NCI-H1436 (cell line): ENCODE results near the gene TUBA1C.
"Not testable (repeated sequence)": the region's sequence is repeated elsewhere in the genome, so short reads cannot be mapped to it uniquely, and the experiment has no call there.

Source experiments
- DNase-seq: peaks from one replicate; lab custom pipeline; 2025; lab: John Stamatoyannopoulos, UW

The TUBA1C gene

GRCh38 chr12:49255857-49256637 is 8.8 kb upstream of the TUBA1C start:
- no peak for DNase-seq

- not testable (repeated sequence) for DNase-seq
Observed at GRCh38 chr12:49257508-49258184, 7.2 kb upstream of the TUBA1C start.

DNA sequence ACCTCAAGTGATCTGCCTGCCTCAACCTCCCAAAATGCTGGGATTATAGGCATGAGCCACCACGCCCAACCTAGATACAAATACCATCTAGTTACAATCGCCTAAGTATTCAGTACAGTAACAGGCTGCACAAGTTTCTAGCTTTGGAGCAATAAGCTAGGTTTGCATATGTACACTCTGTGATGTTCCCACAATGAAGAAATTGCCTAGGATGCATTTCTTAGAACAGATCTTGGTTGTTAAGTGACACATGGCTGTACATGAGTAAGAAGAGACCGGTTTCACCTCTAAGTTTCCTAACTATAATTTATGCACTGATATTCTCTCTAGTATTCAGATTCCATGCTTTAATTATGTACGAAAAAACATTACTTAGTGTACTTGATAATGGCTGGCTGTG is 5.4 kb upstream of the TUBA1C start:
- DNase-seq, result no peak

DNA sequence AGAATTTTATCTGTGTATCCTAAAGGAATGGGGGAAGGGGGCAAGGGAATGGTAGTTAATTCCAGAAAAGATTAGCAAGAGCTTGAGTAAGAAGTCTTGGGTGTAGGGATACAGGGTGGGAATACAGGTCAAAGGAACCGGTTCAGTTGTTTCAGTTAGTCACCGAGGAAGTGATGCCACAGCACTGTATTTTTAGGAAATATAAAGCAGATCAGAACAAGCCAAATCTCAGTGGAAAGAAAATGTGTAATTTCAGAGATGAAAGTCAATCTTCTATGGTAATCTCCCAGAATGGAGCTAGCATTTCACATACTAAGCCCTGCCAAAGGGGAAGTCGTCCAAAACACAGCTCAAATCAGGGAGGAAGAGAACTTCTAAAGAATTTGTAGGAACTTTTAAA is 4.7 kb upstream of the TUBA1C start:
- no peak for DNase-seq

GRCh38 chr12:49260571-49261363 is 4.1 kb upstream of the TUBA1C start:
- DNase-seq, result no peak

DNA sequence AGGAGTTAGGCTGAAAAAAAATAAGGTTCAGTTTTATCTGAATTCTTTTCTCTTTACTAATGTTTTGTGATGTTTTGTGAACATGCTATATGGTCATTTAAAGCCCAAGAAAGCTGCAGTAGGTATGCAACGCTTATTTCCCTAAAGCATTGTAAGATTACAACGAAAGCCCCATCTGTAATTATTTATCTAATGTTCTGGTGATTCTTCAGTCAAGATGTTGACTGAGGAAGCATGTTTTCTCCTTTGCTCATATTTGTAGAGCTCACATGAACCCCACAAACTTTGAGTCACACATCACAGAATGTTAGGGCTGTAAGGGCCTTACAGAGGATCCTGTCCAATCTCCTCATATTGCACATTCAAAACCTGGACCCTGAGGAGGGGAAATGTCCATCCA is 3.2 kb upstream of the TUBA1C start:
- no peak for DNase-seq

DNA sequence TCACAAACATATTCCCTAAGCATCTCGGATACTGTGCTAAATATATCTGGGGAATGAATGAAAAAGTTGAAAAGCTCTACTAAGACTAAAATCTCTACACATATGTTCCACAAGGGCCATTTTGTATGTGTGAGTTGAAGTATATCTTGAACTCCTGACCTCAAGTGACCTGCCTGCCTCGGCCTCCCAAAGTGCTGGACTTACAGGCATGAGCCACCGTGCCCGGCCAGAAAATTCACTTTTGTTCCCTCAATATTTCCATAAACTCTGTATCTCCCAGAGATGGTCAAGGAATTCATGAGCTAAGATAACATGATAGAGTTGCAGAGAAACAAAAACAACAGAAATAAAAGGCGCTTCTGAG is 1.5 kb upstream of the TUBA1C start:
- no peak for DNase-seq

GRCh38 chr12:49264466-49264872 is 413 bp upstream of the TUBA1C start:
- peak; percentile 74 for DNase-seq

DNA sequence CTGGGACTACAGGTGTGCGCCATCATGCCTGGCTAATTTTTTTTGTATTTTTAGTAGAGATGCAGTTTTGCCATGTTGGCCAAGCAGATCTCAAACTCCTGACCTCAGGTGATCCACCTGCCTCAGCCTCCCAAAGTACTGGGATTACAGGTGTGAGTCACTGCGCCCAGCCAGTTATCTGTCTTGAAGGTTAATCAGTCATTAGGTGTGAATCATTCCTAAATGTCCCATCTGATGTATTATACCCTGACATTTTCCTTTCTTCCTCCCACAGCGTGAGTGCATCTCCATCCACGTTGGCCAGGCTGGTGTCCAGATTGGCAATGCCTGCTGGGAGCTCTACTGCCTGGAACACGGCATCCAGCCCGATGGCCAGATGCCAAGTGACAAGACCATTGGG is 4.3 kb downstream of the TUBA1C start:
- DNase-seq, result not testable (repeated sequence)

- DNase-seq, result no peak
Observed at GRCh38 chr12:49272790-49273725, 8.2 kb downstream of the TUBA1C start.

GRCh38 chr12:49273726-49274395 is 9.0 kb downstream of the TUBA1C start:
- DNase-seq, result no peak

DNA sequence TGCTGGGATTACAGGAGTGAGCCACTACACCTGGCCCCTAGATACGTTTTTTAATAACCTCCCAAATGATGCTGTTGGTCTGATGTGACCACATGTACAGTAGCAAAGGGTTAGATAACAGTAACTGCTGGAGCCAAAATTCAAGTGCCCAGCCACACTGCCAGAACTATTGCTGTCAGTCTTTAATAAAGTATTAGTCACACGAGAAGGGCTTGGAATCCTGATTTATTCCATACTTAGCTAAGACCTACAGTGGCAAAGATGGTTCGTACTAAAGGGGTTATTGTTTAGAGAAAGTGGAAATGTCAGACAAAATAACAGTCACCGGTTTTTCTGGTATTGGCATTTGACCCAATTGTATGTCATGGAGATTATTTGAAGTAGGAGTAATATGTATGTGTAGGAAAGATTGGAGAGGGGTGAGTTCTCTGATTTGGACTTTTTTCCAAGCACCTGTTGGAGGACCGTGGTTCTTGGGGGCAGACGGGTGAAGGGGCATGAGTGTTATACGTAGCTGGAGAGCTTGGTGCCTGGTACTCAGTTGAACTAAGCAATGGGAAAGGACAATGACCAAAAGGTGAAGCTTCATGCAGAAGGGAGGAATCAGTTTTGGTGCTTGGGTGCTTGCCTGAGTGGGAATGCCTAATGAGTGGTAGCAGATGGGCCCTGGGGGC is 9.7 kb downstream of the TUBA1C start:
- no peak for DNase-seq

DNA sequence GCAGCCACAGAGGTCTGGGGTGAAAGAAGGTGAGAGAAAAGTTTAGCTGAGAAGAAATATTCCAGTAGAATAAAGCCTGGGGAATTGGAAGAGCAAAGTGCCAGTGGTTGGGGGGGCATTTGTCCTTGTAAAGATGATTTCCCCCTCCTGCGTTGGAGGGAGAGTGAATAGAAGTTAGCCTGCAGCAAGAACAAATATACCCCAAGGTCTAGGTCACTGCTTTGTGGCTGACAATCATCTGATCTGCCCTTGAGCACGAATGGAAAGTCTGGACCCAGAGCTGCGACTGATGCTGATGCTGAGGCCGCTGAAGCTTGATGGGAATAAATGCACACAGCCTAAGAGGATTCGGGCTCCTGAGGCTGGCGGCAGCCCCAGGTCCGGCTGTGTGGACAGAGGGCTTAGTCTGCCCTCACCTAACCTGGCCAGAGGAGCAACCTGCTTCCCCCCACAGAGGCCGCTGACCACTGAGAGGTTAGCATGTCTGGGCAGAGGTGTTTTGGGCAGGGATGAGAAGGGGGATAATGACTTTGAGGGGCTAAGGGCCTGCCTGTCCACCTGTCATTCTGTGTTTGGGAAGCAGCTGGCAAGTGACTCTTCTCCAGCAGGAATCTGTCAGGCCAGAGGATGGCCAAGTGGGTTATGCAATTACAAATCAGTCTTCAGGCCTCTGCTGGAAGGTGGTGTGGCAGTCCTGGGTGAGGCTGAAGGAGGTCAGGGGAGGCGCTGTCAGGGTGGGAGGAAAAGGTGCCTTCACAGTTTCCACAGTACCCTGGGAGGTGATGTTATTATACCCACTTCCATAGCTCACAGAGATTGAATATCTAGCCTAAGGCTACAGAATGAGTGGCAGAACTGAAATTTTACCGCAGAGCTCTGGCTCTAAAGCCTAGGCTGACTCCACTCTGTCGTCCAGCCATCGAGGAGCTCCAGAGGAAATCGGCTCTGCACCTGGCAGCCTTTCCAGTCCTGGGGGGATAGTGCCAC is 11.7 kb downstream of the TUBA1C start:
- no peak for DNase-seq

DNA sequence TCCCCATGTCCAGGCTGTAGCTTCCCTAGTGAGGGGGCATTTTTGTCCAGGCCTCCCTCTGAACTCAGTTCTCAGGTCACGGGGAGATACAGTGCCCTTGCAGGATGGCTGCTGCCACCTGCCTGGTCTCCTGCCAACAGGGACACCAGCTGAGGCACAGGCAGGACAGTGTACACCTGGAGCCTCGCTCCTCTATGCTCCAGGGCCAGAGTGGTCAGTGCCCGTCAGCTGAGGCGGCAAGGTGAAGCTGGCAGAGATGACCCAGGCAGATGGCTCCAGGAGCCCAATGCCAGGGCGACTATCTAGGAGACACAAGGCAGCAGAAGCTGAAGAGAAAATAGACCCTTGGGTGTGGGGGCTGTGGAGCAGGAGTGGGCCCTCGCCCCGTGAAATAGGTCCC is 12.6 kb downstream of the TUBA1C start:
- no peak for DNase-seq

DNA sequence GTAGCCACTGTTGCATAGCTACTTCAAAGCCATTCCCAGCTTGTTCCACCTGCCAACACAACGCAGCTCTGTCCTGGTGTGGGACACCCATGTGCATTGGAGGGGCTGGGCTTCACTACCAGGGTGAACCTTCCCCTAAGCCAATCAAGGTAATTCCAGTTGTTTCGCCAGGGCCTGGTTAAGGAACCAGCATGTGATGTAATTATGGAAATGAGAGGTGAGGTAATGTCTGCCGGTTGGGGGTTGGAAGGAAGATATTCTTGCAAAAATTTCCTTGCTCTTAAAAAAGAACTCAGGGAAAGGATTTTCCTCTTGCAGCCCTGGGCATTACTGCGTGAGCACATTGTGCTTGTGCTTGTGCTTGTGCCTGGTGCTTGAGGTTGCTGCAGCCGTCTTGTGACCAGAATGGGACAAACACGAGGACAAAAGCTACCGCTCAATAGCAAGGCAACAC is 14.9 kb downstream of the TUBA1C start:
- no peak for DNase-seq

- not testable (repeated sequence) for DNase-seq
Observed at GRCh38 chr12:49280545-49280944, 15.7 kb downstream of the TUBA1C start.

DNA sequence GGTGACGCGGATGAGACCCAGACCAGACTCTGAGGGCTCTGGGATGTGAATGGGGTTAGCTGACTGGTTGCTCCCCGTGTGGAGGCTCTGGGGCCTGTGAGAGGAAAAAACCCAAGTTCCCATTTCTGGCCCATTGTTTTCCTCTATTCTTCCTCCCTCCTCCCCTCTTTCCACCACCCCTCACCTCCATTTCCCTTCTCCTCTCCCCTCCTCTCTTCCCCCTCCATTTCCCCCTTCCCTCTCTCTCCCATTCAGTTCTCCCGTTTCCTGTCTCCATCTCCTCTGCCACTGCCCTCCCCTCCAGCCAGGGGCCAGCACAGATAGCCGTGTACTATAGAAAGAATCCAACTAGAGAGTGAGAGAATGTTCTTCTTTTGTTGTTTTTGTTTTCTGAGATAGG is 17.4 kb downstream of the TUBA1C start:
- DNase-seq, result no peak

- DNase-seq, result not testable (repeated sequence)
Observed at GRCh38 chr12:49282740-49283375, 18.0 kb downstream of the TUBA1C start.
